Upper lobe of right lung (tissue), 1 donor: ENCODE data around the gene TRUB2. TPM values are rescaled to one million over a fixed set of nuclear protein-coding genes. Genes with fewer than 3 reads are reported as not detected.
"Not testable (repeated sequence)": the region's sequence is repeated elsewhere in the genome, so short reads cannot be mapped to it uniquely, and the experiment has no call there.

Experiments
- ATAC-seq: fragments of 200-7000 bp; cut with Tn5 transposase; one replicate; pipeline ENCODE4 v1.9.1; 2020; ENCODE audit warnings: mild to moderate bottlenecking, moderate library complexity
- DNase-seq: peaks from one replicate; pipeline ENCODE4 v3.0.0-alpha.2; 2020
- H3K27ac ChIP-seq: fragments of 200-600 bp; one replicate; pipeline ENCODE4 v1.8.0; 2022
- H3K27me3 ChIP-seq: fragments of 200-600 bp; one replicate; pipeline ENCODE4 v1.8.0; 2022; ENCODE audit warnings: mild to moderate bottlenecking
- H3K36me3 ChIP-seq: fragments of 200-600 bp; one replicate; pipeline ENCODE4 v1.8.0; 2022
- H3K4me1 ChIP-seq: fragments of 200-600 bp; one replicate; pipeline ENCODE4 v1.8.0; 2022
- H3K4me3 ChIP-seq: fragments of 200-600 bp; one replicate; pipeline ENCODE4 v1.8.0; 2022; ENCODE audit warnings: mild to moderate bottlenecking
- H3K9me3 ChIP-seq: fragments of 200-600 bp; one replicate; pipeline ENCODE4 v1.8.0; 2022
- intact Hi-C: fragments of 100-400 bp; cut with DNase I; formaldehyde crosslinking; loops from one replicate; pipeline ENCODE4 v1.11.0; 2022
- total RNA-seq: library from RNA; stranded (reverse); fragmentation: NEBNext Ultra II Directional; extraction: Animal tissue kit (Norgen Biotek cat#: 25700); gene quantifications from one replicate; pipeline ENCODE4 v1.2.1, GENCODE V29; 2021
- TF ChIP-seq, protein P1 (sequence below): fragments of 200-600 bp; IDR thresholded peaks from one replicate; pipeline ENCODE4 v1.8.0; 2022; ENCODE audit warnings: antibody characterized with exemption
- donor health status: DM: no; HTN: yes; CAD: no; lungs with severe emphysema.

TRUB2 gene
- total RNA-seq, 1 donor from 2014 or later: 19.1 TPM

DNA sequence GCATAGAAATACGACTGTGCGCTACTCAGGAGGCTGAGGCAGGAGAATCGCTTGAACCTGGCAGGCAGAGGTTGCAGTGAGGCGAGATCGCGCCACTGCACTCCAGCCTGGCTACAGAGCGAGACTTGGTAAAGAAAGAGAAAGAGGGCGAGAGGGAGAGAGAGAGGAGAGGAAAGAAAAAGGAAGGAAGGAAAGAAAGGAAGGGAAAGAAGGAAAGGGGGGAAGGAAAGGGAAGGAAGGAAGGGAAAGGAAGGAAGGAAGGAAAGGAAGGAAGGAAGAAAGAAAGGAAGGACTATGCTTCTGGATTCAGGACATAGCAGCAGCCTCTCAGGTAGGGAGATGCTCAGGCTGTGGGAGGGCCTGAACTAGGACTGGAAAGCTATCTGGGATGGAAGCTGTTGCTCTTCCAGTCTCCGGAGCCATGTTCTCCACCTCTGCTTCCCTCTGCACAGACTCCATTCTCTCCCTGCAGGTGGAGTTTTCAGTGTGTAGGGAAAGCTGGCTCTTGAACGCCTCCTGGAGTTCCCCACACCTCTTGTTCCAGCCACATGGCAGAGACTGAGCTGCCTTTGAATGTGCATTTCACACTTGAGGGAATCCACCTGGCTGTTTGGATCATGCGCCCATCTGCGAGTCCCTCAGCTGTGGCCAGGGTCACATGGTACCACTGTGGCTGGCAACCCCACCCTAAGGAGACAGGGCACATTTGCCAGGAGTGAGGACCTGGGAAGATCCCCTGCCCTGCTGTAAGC lies 37.0 kb downstream of the TRUB2 start:
- DNase-seq (no peak), ATAC-seq (no peak)
- intact Hi-C loops: no loop called here
- TF ChIP-seq, protein P1, sequence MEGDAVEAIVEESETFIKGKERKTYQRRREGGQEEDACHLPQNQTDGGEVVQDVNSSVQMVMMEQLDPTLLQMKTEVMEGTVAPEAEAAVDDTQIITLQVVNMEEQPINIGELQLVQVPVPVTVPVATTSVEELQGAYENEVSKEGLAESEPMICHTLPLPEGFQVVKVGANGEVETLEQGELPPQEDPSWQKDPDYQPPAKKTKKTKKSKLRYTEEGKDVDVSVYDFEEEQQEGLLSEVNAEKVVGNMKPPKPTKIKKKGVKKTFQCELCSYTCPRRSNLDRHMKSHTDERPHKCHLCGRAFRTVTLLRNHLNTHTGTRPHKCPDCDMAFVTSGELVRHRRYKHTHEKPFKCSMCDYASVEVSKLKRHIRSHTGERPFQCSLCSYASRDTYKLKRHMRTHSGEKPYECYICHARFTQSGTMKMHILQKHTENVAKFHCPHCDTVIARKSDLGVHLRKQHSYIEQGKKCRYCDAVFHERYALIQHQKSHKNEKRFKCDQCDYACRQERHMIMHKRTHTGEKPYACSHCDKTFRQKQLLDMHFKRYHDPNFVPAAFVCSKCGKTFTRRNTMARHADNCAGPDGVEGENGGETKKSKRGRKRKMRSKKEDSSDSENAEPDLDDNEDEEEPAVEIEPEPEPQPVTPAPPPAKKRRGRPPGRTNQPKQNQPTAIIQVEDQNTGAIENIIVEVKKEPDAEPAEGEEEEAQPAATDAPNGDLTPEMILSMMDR: no peak
- no peak overlapping the region for H3K4me3 ChIP-seq
- H3K36me3 ChIP-seq: peaks cover 22% of the 10 kb centered on the region
- H3K9me3 ChIP-seq: no peaks in the 10 kb centered on the region
- H3K27ac ChIP-seq: no peak overlapping the region
- H3K4me1 ChIP-seq: no peaks in the 10 kb centered on the region
- no peaks in the 10 kb centered on the region for H3K27me3 ChIP-seq

DNA sequence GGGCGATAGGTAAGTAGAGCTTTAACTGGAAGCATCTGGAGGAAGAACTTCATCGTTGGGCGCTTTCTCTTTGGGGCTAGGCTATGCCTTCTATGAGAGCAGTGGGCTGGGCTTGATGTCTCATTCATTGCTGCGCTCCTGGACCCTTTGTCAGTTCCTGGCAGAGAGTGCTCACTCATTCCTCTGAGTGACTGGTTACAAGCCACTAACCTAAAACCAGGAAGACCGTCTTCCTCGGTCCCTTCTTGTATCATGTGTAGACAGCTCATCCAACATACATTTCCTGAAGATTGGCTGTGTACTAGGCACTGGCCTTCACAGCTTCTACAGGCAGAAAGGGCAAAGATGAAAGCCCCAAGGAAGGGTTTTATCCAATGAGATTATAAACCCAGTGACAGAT lies 39.7 kb downstream of the TRUB2 start:
- intact Hi-C loops: no loop called here
- Histone ChIP-seq H3K27me3 (no peaks in the 10 kb centered on the region), H3K4me1 (peaks cover 15% of the 10 kb centered on the region), H3K27ac (no peak overlapping the region), H3K4me3 (no peak overlapping the region), H3K9me3 (no peaks in the 10 kb centered on the region), H3K36me3 (peaks cover 15% of the 10 kb centered on the region)
- ATAC-seq (no peak), DNase-seq (no peak)
- TF ChIP-seq, protein P1: no peak

DNA sequence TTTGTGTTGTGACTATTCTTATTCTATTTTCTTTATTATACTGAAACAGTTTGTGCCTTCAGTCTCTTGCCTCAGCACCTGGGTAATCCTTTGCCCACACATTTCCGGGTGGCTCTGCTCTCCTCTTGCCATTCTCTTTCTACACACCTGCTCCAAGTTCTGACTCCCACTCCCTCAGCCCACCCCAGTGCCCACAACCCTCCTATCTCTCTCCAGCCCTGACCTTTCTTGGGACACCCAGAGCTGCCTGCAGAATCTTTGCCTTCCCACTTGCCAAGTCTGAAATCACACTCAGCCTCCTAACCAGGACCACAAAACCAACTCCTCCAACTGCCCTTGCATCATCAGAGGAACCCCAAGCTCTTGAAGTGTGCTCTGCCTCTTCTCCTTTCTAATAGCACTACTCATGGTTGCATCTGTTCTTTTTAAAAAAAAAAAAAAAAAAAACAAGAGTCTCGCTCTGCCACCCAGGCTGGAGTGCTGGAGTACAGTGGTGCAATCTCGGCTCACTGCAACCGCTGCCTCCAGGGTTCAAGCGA lies 42.1 kb downstream of the TRUB2 start:
- H3K4me1 ChIP-seq: peaks cover 23% of the 10 kb centered on the region
- peaks cover under 1% of the 10 kb centered on the region for H3K36me3 ChIP-seq
- no peak for ATAC-seq
- peak overlapping the region; percentile 70 for H3K27ac ChIP-seq
- intact Hi-C loops: no loop called here
- no peak for DNase-seq
- H3K4me3 ChIP-seq: no peak overlapping the region
- TF ChIP-seq, protein P1: no peak
- no peaks in the 10 kb centered on the region for H3K27me3 ChIP-seq
- no peaks in the 10 kb centered on the region for H3K9me3 ChIP-seq

DNA sequence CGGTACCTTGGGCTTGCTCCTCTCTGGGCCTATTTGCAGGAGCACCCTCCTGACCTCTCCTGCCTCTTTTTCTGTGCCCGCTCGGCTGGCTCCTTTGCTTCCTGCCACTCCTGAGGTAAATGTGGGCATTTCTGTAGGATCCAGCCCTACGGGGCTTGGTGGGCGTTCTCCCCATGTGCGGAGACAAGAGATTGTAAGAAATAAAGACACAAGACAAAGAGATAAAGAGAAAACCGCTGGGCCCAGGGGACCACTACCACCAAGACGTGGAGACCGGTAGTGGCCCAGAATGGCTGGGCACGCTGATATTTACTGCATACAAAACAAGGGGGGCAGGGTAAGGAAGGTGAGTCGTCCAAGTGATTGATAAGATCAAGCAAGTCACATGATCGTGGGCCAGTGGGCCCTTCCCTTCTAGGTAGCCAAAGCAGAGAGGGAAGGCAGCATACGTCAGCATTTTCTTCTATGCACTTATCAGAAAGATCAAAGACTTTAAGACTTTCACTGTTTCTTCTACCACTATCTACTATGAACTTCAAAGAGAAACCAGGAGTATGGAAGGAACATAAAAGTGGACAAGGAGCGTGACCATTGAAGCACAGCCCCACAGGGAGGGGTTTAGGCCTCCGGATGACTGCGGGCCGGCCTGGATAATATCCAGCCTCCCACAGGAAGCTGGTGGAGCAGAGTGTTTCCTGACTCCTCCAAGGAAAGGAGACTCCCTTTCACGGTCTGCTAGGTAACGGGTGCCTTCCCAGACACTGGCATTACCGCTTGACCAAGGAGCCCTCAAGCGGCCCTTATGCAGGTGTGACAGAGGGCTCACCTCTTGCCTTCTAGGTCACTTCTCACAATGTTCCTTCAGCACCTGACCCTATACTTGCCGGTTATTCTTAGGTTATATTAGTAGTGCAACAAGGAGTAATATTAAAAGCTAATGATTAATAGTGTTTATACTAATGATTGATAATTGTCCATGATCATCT lies 42.9 kb downstream of the TRUB2 start:
- Histone ChIP-seq H3K4me1 (peaks cover 29% of the 10 kb centered on the region), H3K4me3 (peak overlapping the region; percentile 11), H3K27ac (peak overlapping the region; percentile 70)
- H3K36me3 ChIP-seq, intact Hi-C loops, ATAC-seq, H3K9me3 ChIP-seq, DNase-seq, H3K27me3 ChIP-seq: not testable (repeated sequence)

DNA sequence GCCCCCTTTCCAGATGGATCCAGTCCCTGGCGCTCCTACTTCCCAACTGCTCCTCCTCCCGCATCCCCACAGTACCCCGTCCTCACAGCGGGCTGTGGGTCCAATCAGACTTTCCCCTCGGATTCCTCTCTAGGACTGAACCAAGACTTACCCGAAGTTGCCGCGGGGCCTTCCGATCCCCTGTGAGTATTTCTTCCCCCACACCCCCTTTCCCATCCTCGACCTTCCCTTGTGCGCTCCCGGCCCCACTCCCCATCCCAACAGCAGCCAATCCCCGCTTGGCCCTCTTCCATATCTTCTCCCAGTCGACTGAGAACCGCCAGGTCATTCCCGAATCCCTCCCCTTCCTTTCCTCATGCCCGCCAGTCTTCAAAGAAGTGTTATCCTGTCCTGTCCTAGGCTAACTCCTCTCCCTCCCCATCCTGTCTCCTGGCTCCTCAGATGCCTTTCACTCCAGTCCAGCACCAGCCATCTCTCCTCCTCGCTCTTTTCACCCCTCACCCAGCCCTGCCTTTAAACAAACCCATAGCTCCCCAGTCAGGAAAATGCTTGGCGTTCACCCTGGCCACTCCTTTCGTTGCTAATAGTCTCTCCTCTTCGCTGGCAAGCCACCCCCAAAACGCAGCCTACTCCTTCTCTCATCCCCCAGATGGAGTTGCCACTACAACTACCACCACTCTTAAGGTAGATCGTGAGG lies 45.5 kb downstream of the TRUB2 start:
- TF ChIP-seq, protein P1: no peak
- peaks cover 31% of the 10 kb centered on the region for H3K4me1 ChIP-seq
- no peak for DNase-seq
- peak overlapping the region; percentile 86 for H3K27ac ChIP-seq
- intact Hi-C loops: no loop called here
- no peaks in the 10 kb centered on the region for H3K27me3 ChIP-seq
- peak overlapping the region; percentile 90 for H3K4me3 ChIP-seq
- H3K9me3 ChIP-seq: no peaks in the 10 kb centered on the region
- H3K36me3 ChIP-seq: peaks cover 16% of the 10 kb centered on the region
- ATAC-seq: peak; percentile 2
